ENCODE measurements around the gene SYK.
"Not testable (repeated sequence)": the region's sequence is repeated elsewhere in the genome, so short reads cannot be mapped to it uniquely, and the experiment has no call there.

The SYK gene

GRCh38 chr9:90815183-90815943, 13.7 kb downstream of the SYK start:
- Histone ChIP-seq H3K27ac (peak overlapping the region; percentile 82), H3K4me1 (peaks cover 29% of the 10 kb centered on the region)

GRCh38 chr9:90815944-90816357, 14.3 kb downstream of the SYK start:
- Histone ChIP-seq H3K4me2 (ENCODE audit: low read length) (peak overlapping the region; percentile 39), H3K27ac (peak overlapping the region; percentile 82), H3K9me3 (ENCODE audit: control insufficient read depth, low read length) (no peaks in the 10 kb centered on the region), H3K79me2 (peaks cover 33% of the 10 kb centered on the region), H3K27me3 (ENCODE audit: control insufficient read depth, insufficient read depth, low read length) (no peaks in the 10 kb centered on the region), H3K9ac (no peak overlapping the region), H3K36me3 (ENCODE audit: control insufficient read depth, insufficient read depth, low read length) (peaks cover 2% of the 10 kb centered on the region), H2AFZ (no peak overlapping the region), H3K4me1 (peaks cover 24% of the 10 kb centered on the region), H3K4me3 (ENCODE audit: low read depth, low read length) (no peak overlapping the region)
- no peak for TF ChIP-seq CTCF (IDR thresholded peaks at IDR 0.05)

More at GRCh38 chr9:90815183-90815943, 13.7 kb downstream of the SYK start:
- Histone ChIP-seq H3K4me2 (ENCODE audit: low read length) (peak overlapping the region; percentile 39), H3K79me2 (peaks cover 31% of the 10 kb centered on the region), H3K27me3 (ENCODE audit: control insufficient read depth, insufficient read depth, low read length) (no peaks in the 10 kb centered on the region), H2AFZ (no peak overlapping the region), H3K9ac (no peak overlapping the region), H3K9me3 (ENCODE audit: control insufficient read depth, low read length) (no peaks in the 10 kb centered on the region), H3K4me3 (ENCODE audit: low read depth, low read length) (no peak overlapping the region), H3K36me3 (ENCODE audit: control insufficient read depth, insufficient read depth, low read length) (peaks cover 2% of the 10 kb centered on the region)
- no peak for TF ChIP-seq CTCF (IDR thresholded peaks at IDR 0.05)

- Histone ChIP-seq H3K79me2 (peaks cover 38% of the 10 kb centered on the region), H3K9me3 (ENCODE audit: control insufficient read depth, low read length) (no peaks in the 10 kb centered on the region), H3K27me3 (ENCODE audit: control insufficient read depth, insufficient read depth, low read length) (no peaks in the 10 kb centered on the region), H2AFZ (no peak overlapping the region), H3K9ac (no peak overlapping the region), H3K27ac (peak overlapping the region; percentile 82), H3K4me1 (peaks cover 28% of the 10 kb centered on the region), H3K36me3 (ENCODE audit: control insufficient read depth, insufficient read depth, low read length) (peaks cover 2% of the 10 kb centered on the region), H3K4me3 (ENCODE audit: low read depth, low read length) (no peak overlapping the region), H3K4me2 (ENCODE audit: low read length) (no peak overlapping the region)
- no peak for TF ChIP-seq CTCF (IDR thresholded peaks at IDR 0.05)
Measured at GRCh38 chr9:90816690-90817089, 15.1 kb downstream of the SYK start.

- peak overlapping the region; percentile 8 for H3K4me2 ChIP-seq (ENCODE audit: low read length)
- no peak overlapping the region for H3K27ac ChIP-seq
- TF ChIP-seq CTCF (IDR thresholded peaks at IDR 0.05), result no peak
- H3K9ac ChIP-seq, result no peak overlapping the region
- H2AFZ ChIP-seq, result no peak overlapping the region
- H3K36me3 ChIP-seq (ENCODE audit: control insufficient read depth, insufficient read depth, low read length), result peaks cover 6% of the 10 kb centered on the region
- H3K4me1 ChIP-seq, result peaks cover 26% of the 10 kb centered on the region
- H3K9me3 ChIP-seq (ENCODE audit: control insufficient read depth, low read length), result no peaks in the 10 kb centered on the region
- H3K27me3 ChIP-seq (ENCODE audit: control insufficient read depth, insufficient read depth, low read length), result no peaks in the 10 kb centered on the region
- H3K4me3 ChIP-seq (ENCODE audit: low read depth, low read length), result no peak overlapping the region
- peaks cover 38% of the 10 kb centered on the region for H3K79me2 ChIP-seq
Measured at GRCh38 chr9:90818279-90818678, 16.7 kb downstream of the SYK start.

GRCh38 chr9:90820406-90820805, 18.8 kb downstream of the SYK start:
- H3K9ac ChIP-seq; H3K4me3 ChIP-seq (ENCODE audit: low read depth, low read length); H3K9me3 ChIP-seq (ENCODE audit: control insufficient read depth, low read length); H3K27me3 ChIP-seq (ENCODE audit: control insufficient read depth, insufficient read depth, low read length); H2AFZ ChIP-seq; H3K27ac ChIP-seq; H3K4me2 ChIP-seq (ENCODE audit: low read length); H3K36me3 ChIP-seq (ENCODE audit: control insufficient read depth, insufficient read depth, low read length): not testable (repeated sequence)
- Histone ChIP-seq H3K4me1 (peaks cover 19% of the 10 kb centered on the region), H3K79me2 (peaks cover 39% of the 10 kb centered on the region)

GRCh38 chr9:90821236-90821635, 19.6 kb downstream of the SYK start:
- H3K79me2 ChIP-seq, result peaks cover 45% of the 10 kb centered on the region

More at GRCh38 chr9:90821236-90821635, 19.6 kb downstream of the SYK start:
- not testable (repeated sequence) for H3K9ac ChIP-seq; H3K9me3 ChIP-seq (ENCODE audit: control insufficient read depth, low read length); H3K36me3 ChIP-seq (ENCODE audit: control insufficient read depth, insufficient read depth, low read length); H3K4me3 ChIP-seq (ENCODE audit: low read depth, low read length); H3K4me2 ChIP-seq (ENCODE audit: low read length); H3K27me3 ChIP-seq (ENCODE audit: control insufficient read depth, insufficient read depth, low read length); H2AFZ ChIP-seq
- H3K27ac ChIP-seq, result peak overlapping the region; percentile 19
- peaks cover 11% of the 10 kb centered on the region for H3K4me1 ChIP-seq

All from parathyroid adenoma (tissue), 2 donors.